Amniotic stem cell (primary cell): ENCODE results near the gene NELFB.

Experiments
- DNase-seq: peaks from one replicate; lab custom pipeline; 2025; lab: John Stamatoyannopoulos, UW

NELFB gene

GRCh38 chr9:137303151-137303892 lies 48.2 kb downstream of the NELFB start:
- no peak for DNase-seq

GRCh38 chr9:137303893-137304382 lies 48.8 kb downstream of the NELFB start:
- no peak for DNase-seq

- DNase-seq, result no peak
Measured at GRCh38 chr9:137304383-137305059, 49.4 kb downstream of the NELFB start.

- no peak for DNase-seq
Measured at GRCh38 chr9:137305060-137305797, 50.1 kb downstream of the NELFB start.

GRCh38 chr9:137305798-137306065 lies 50.6 kb downstream of the NELFB start:
- DNase-seq, result no peak

GRCh38 chr9:137306066-137306849 lies 51.1 kb downstream of the NELFB start:
- no peak for DNase-seq

- no peak for DNase-seq
Measured at GRCh38 chr9:137306850-137307254, 51.7 kb downstream of the NELFB start.

GRCh38 chr9:137307255-137308056 lies 52.3 kb downstream of the NELFB start:
- DNase-seq, result no peak

- DNase-seq, result no peak
Measured at GRCh38 chr9:137308057-137308619, 53.0 kb downstream of the NELFB start.

- DNase-seq, result no peak
Measured at GRCh38 chr9:137309368-137310188, 54.5 kb downstream of the NELFB start.

- no peak for DNase-seq
Measured at GRCh38 chr9:137310189-137311052, 55.3 kb downstream of the NELFB start.

- DNase-seq, result no peak
Measured at GRCh38 chr9:137311171-137311985, 56.3 kb downstream of the NELFB start.

GRCh38 chr9:137311986-137312851 lies 57.1 kb downstream of the NELFB start:
- DNase-seq, result no peak

GRCh38 chr9:137312852-137313325 lies 57.8 kb downstream of the NELFB start:
- DNase-seq, result no peak

- no peak for DNase-seq
Measured at GRCh38 chr9:137313326-137313936, 58.3 kb downstream of the NELFB start.

- DNase-seq, result no peak
Measured at GRCh38 chr9:137313956-137314560, 58.9 kb downstream of the NELFB start.
